Tibial nerve (tissue), 4 donors: ENCODE data around the gene RETREG2. TPM values are rescaled to one million over a fixed set of nuclear protein-coding genes. Genes with fewer than 3 reads are reported as not detected.
A peak's percentile ranks its signal among the peaks of the same experiment; 100 is the strongest.

Experiments
- DNase-seq, 2 donors: peaks; one replicate each; pipeline ENCODE4 v3.0.0-alpha.2; 2019; ENCODE audit warnings: low spot score in 2 of 2
- H3K27ac ChIP-seq, 4 donors: fragments of 200-600 bp; sonication (generic) in 3 of 4; one replicate each; pipeline ENCODE4 v1.5.1; 2017 to 2019; ENCODE audit warnings: mild to moderate bottlenecking in 1 of 4
- H3K27me3 ChIP-seq, 2 donors: fragments of 200-600 bp; sonication (generic) in 1 of 2; one replicate each; pipeline versions ENCODE4 v1.5.1 to v1.6.0; 2017 to 2019
- H3K36me3 ChIP-seq, 3 donors: fragments of 200-600 bp; sonication (generic); one replicate each; pipeline ENCODE4 v1.5.1; 2018 to 2019
- H3K4me1 ChIP-seq, 4 donors: fragments of 200-600 bp; sonication (generic) in 3 of 4; one replicate each; pipeline ENCODE4 v1.5.1; 2017 to 2019
- H3K4me3 ChIP-seq, 4 donors: fragments of 200-600 bp; sonication (generic) in 3 of 4; one replicate each; pipeline ENCODE4 v1.5.1; 2017 to 2019; ENCODE audit warnings: mild to moderate bottlenecking in 1 of 4, moderate library complexity in 1 of 4
- H3K9me3 ChIP-seq, 4 donors: fragments of 200-600 bp; sonication (generic) in 3 of 4; one replicate each; pipeline ENCODE4 v1.5.1; 2017 to 2019
- EP300 ChIP-seq, 2 donors: sonication (generic); formaldehyde crosslinking; IDR thresholded peaks; one replicate each; pipeline ENCODE4 v1.6.1; 2017; ENCODE audit warnings: antibody characterized with exemption in 2 of 2, mild to moderate bottlenecking in 1 of 2
- POLR2A ChIP-seq, 2 donors: fragments of 450-650 bp; IDR thresholded peaks; one replicate each; pipeline ENCODE4 v1.6.1; 2017; ENCODE audit warnings: antibody characterized with exemption in 2 of 2, mild to moderate bottlenecking in 2 of 2, moderate library complexity in 2 of 2
- WGBS, 2 donors: methylation state at CpG; one replicate each; pipeline ENCODE4 v1.1.5; 2018; 5-methylcytosine and 5-hydroxymethylcytosine counted together
- total RNA-seq, 4 donors: library from RNA; depleted of rRNA; stranded (reverse); fragments of >200 nt; gene quantifications; one replicate each; pipeline ENCODE4 v1.1.0, GENCODE V29; 2016
- TF ChIP-seq, protein P1 (sequence below), 5 experiments: fragments of 200-600 bp in 3 of 5; fragments of 450-650 bp in 2 of 5; sonication (generic) in 3 of 5; IDR thresholded peaks; one replicate each; pipeline ENCODE4 v1.5.1; 2016 to 2019; ENCODE audit warnings: antibody characterized with exemption in 5 of 5, mild to moderate bottlenecking in 3 of 5, moderate library complexity in 2 of 5

RETREG2 gene
- total RNA-seq, 4 donors from 2014 or later = 45.8 to 59.4 (median 54.3) TPM

DNA sequence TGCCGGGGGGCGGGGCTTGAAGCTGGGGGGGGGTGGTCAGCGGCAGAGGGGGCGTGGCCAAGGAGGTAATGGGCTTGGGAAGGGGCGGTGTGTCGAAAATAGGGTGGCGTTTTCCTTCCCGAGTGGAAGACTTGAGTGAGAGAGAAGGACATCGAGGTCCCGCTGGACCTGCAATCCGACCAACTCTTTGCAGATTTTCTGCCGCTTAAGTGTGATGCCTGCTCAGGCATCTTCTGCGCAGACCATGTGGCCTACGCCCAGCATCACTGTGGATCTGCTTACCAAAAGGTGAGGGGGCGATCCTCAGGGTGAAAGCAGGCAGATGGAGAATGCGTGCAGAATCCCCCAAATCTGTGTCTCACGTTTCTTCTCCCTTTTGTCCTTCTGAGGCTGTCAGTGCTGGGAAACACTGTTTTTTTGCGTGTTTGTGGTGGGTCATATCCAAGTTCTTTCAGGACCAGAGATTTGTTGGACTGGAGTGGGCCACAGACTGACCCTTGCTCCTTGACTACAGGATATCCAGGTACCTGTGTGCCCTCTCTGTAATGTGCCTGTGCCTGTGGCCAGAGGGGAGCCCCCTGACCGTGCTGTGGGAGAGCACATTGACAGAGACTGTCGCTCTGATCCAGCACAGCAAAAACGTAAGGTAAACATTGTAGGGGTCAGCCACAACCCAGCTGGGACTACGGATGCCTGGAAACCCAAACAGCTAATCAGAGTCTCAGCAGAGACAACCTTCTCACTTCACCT, 29.2 kb downstream of the RETREG2 start:
- TF ChIP-seq, protein P1, sequence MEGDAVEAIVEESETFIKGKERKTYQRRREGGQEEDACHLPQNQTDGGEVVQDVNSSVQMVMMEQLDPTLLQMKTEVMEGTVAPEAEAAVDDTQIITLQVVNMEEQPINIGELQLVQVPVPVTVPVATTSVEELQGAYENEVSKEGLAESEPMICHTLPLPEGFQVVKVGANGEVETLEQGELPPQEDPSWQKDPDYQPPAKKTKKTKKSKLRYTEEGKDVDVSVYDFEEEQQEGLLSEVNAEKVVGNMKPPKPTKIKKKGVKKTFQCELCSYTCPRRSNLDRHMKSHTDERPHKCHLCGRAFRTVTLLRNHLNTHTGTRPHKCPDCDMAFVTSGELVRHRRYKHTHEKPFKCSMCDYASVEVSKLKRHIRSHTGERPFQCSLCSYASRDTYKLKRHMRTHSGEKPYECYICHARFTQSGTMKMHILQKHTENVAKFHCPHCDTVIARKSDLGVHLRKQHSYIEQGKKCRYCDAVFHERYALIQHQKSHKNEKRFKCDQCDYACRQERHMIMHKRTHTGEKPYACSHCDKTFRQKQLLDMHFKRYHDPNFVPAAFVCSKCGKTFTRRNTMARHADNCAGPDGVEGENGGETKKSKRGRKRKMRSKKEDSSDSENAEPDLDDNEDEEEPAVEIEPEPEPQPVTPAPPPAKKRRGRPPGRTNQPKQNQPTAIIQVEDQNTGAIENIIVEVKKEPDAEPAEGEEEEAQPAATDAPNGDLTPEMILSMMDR (IDR thresholded peaks at IDR 0.05) = no peak
- TF ChIP-seq POLR2A (IDR thresholded peaks at IDR 0.05) (no peak), EP300 (IDR thresholded peaks at IDR 0.05) (no peak)
- H3K4me1 ChIP-seq = peaks cover 0 to 23% (median 12%) of the 10 kb centered on the region in 4 donors
- no peaks in the 10 kb centered on the region for H3K9me3 ChIP-seq
- DNase-seq = peak in 1 of 2 donors; percentile 78
- H3K36me3 ChIP-seq = peaks cover 0 to 43% (median 9%) of the 10 kb centered on the region in 3 donors
- peak overlapping the region; percentile 97 to 99 (median 98) for H3K27ac ChIP-seq
- WGBS, 2 donors = 15 to 18% methylated on average over 19 to 22 of the region's 22 CpGs
- peak overlapping the region; percentile 68 to 82 (median 76) for H3K4me3 ChIP-seq
- H3K27me3 ChIP-seq = no peaks in the 10 kb centered on the region

GRCh38 chr2:219207884-219208740, 30.0 kb downstream of the RETREG2 start:
- Histone ChIP-seq H3K9me3 (no peaks in the 10 kb centered on the region), H3K4me1 (peaks cover 0 to 23% (median 12%) of the 10 kb centered on the region in 4 donors), H3K36me3 (peaks cover 0 to 51% (median 13%) of the 10 kb centered on the region in 3 donors), H3K4me3 (peak overlapping the region in 2 of 4 donors; percentile 73 to 82), H3K27me3 (no peaks in the 10 kb centered on the region), H3K27ac (peak overlapping the region in 3 of 4 donors; percentile 97 to 99 (median 99))
- TF ChIP-seq EP300 (IDR thresholded peaks at IDR 0.05) = no peak
- TF ChIP-seq POLR2A (IDR thresholded peaks at IDR 0.05) = no peak
- TF ChIP-seq, protein P1 (IDR thresholded peaks at IDR 0.05) = no peak
- DNase-seq = no peak
- 70 to 76% methylated on average over 17 of the region's 17 CpGs for WGBS, 2 donors

DNA sequence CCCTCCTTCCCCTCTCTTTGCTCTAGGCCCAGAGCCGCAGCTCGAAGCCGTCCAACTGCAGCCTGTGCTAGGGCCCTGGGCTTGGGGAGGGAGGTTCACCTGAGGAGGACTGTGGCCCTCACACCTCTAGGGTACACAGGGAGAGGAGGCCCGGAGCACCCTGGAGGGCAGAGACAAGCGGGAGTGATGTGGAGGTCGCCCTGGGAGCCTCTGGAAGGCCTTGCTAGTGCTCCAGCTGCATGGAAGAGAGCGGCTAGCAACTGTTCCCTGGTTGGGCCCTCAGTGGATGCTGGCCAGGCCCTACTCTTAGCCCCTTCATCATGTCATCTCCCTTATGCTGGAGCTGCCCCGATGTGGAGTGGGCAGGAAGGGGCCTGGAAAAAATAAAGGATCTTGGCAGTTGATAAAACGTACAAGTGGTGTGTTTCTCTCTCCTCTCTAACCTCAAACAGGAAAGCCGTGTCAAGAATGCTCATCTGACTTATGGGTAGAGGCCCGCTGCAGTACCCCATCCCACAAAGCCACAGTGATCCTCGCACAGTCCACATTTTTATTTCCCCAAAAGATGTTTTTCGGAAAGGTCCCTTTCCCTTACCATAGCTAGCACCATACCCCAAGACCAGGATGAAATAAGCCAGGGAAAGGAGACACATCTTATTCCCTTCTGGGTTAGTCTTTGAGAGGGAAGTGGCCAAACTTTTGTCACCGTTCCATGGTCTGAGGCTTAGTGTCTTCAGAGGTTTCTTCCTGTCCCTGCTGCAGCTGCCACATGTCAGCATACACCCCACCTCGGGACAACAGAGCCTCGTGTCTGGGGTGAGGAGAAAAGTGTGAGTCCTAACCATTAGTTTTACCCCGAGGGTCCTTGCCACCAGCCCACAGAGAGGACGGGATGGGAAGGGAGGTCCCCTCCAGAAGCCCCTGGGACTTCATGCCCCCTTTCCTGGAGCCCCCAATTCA, 31.4 kb downstream of the RETREG2 start:
- Histone ChIP-seq H3K36me3 (peaks cover 0 to 65% (median 15%) of the 10 kb centered on the region in 3 donors), H3K4me1 (peaks cover 0 to 23% (median 12%) of the 10 kb centered on the region in 4 donors), H3K4me3 (no peak overlapping the region), H3K9me3 (no peaks in the 10 kb centered on the region), H3K27ac (peak overlapping the region in 2 of 4 donors; percentile 19 to 24), H3K27me3 (no peaks in the 10 kb centered on the region)
- 77 to 78% methylated on average over 18 of the region's 18 CpGs for WGBS, 2 donors
- DNase-seq = no peak
- no peak for TF ChIP-seq POLR2A (IDR thresholded peaks at IDR 0.05)
- TF ChIP-seq, protein P1 (IDR thresholded peaks at IDR 0.05) = no peak
- no peak for TF ChIP-seq EP300 (IDR thresholded peaks at IDR 0.05)

DNA sequence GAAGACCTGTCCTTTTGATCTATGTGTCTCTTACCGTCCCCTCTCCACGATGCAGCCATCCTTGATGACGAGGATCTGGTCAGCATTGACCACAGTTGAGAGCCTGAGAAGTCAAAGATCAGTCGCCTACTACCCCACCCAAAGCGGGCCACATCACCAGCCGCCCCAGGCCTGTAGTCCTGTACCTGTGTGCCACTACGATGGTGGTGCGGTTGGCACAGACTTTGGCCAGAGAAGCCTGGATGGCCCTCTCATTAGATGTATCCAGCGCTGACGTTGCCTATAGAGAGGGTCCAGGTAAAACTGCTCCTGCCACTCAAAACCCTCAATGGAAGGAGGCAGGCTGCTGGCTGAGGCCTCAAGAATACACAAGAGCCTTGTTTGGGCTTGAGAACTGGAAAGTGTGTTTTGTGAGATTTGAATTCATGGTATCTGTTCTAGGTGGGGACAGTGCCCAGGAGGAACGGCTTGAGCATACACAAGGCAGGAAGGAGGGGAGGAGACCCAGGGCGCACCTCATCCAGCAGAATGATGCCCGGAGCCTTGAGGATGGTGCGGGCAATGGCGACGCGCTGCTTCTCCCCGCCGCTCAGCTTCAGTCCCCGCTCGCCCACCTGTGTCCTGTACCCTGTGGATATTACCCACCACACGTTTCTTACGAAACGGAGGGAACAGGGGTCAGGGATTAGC, 32.3 kb downstream of the RETREG2 start:
- 89 to 94% methylated on average over 24 of the region's 24 CpGs for WGBS, 2 donors
- Histone ChIP-seq H3K27ac (no peak overlapping the region), H3K27me3 (no peaks in the 10 kb centered on the region), H3K36me3 (peaks cover 0 to 73% (median 15%) of the 10 kb centered on the region in 3 donors), H3K4me3 (no peak overlapping the region), H3K9me3 (no peaks in the 10 kb centered on the region), H3K4me1 (peaks cover 0 to 24% (median 12%) of the 10 kb centered on the region in 4 donors)
- TF ChIP-seq, protein P1 (IDR thresholded peaks at IDR 0.05) = no peak
- no peak for TF ChIP-seq POLR2A (IDR thresholded peaks at IDR 0.05)
- TF ChIP-seq EP300 (IDR thresholded peaks at IDR 0.05) = no peak
- DNase-seq = no peak
